Breast epithelium (tissue), 4 donors: ENCODE results near the gene ENTPD7. TPM values are rescaled to one million over a fixed set of nuclear protein-coding genes. Genes with fewer than 3 reads are reported as not detected.
"Not testable (repeated sequence)": the region's sequence is repeated elsewhere in the genome, so short reads cannot be mapped to it uniquely, and the experiment has no call there.

Source experiments
- DNase-seq, 2 donors: peaks; one replicate each; pipeline ENCODE4 v3.0.0-alpha.2; 2019; ENCODE audit warnings: low spot score in 2 of 2
- H3K27ac ChIP-seq, 2 donors: fragments of 200-600 bp; sonication (generic) in 1 of 2; one replicate each; pipeline ENCODE4 v1.5.1; 2016 to 2019; ENCODE audit warnings: mild to moderate bottlenecking in 1 of 2
- H3K27me3 ChIP-seq, 2 donors: fragments of 200-600 bp; sonication (generic) in 1 of 2; one replicate each; pipeline versions ENCODE4 v1.5.1 to v1.6.0; 2017 to 2019; ENCODE audit warnings: control low read depth in 1 of 2, mild to moderate bottlenecking in 1 of 2
- H3K36me3 ChIP-seq: fragments of 200-600 bp; one replicate; pipeline ENCODE4 v1.5.1; 2019
- H3K4me1 ChIP-seq, 2 donors: fragments of 200-600 bp; sonication (generic); one replicate each; pipeline ENCODE4 v1.5.1; 2016 to 2019; ENCODE audit warnings: control low read depth in 1 of 2
- H3K4me3 ChIP-seq, 3 donors: fragments of 200-600 bp; sonication (generic); 1 replicate in 2 of 3; 2 replicates in 1 of 3; pipeline ENCODE4 v1.5.1; 2016 to 2019; ENCODE audit warnings: mild to moderate bottlenecking in 3 of 3, moderate library complexity in 2 of 3
- H3K9me3 ChIP-seq, 2 donors: fragments of 200-600 bp; sonication (generic) in 1 of 2; one replicate each; pipeline ENCODE4 v1.5.1; 2016 to 2019; ENCODE audit warnings: control low read depth in 1 of 2
- CTCF ChIP-seq, 3 donors: fragments of 450-650 bp; IDR thresholded peaks; one replicate each; pipeline ENCODE4 v1.5.1; 2016 to 2017; ENCODE audit warnings: antibody characterized with exemption in 3 of 3, mild to moderate bottlenecking in 3 of 3, moderate library complexity in 3 of 3
- POLR2A ChIP-seq: fragments of 450-650 bp; IDR thresholded peaks from one replicate; pipeline ENCODE4 v1.6.1; 2016; ENCODE audit warnings: antibody characterized with exemption, mild to moderate bottlenecking, moderate library complexity
- POLR2AphosphoS5 ChIP-seq, 3 donors: sonication (generic); formaldehyde crosslinking; IDR thresholded peaks; one replicate each; pipeline ENCODE4 v1.6.1; 2017; ENCODE audit warnings: antibody characterized with exemption in 3 of 3
- intact Hi-C: fragments of 100-400 bp; cut with DNase I; formaldehyde crosslinking; loops from one replicate; pipeline ENCODE4 v1.15.1; 2023; ENCODE audit warnings: low total_unique reads
- total RNA-seq, 3 donors: library from RNA; depleted of rRNA; stranded (reverse); fragments of >200 nt; gene quantifications; one replicate each; pipeline ENCODE4 v1.1.0, GENCODE V29; 2016

ENTPD7 gene
- total RNA-seq, 3 donors from 2014 or later = 3.5 to 11.6 (median 10.8) TPM

- TF ChIP-seq CTCF (IDR thresholded peaks at IDR 0.05) (peak in 2 of 3 donors; percentile 18 to 35), POLR2A (peak; percentile 10), POLR2AphosphoS5 (IDR thresholded peaks at IDR 0.05) (peak; percentile 89 to 98 (median 89))
- no peaks in the 10 kb centered on the region for H3K36me3 ChIP-seq
- peak; percentile 93 to 94 for DNase-seq
- H3K4me1 ChIP-seq = peaks cover 0 to 29% of the 10 kb centered on the region in 2 donors
- peak overlapping the region; percentile 87 to 90 (median 88) for H3K4me3 ChIP-seq
- H3K27me3 ChIP-seq = no peaks in the 10 kb centered on the region
- peak overlapping the region; percentile 97 to 98 for H3K27ac ChIP-seq
- H3K9me3 ChIP-seq = no peaks in the 10 kb centered on the region
- intact Hi-C loops = no loop called here
Observed at GRCh38 chr10:99620711-99621453, 38.4 kb upstream of the ENTPD7 start.

- H3K4me3 ChIP-seq = peak overlapping the region; percentile 87 to 90 (median 88)
- no peaks in the 10 kb centered on the region for H3K27me3 ChIP-seq
- DNase-seq = no peak
- H3K4me1 ChIP-seq = peaks cover 0 to 27% of the 10 kb centered on the region in 2 donors
- intact Hi-C loops = no loop called here
- no peak for TF ChIP-seq CTCF (IDR thresholded peaks at IDR 0.05)
- no peak for TF ChIP-seq POLR2AphosphoS5 (IDR thresholded peaks at IDR 0.05)
- TF ChIP-seq POLR2A = peak; percentile 82
- peak overlapping the region; percentile 97 to 98 for H3K27ac ChIP-seq
- no peaks in the 10 kb centered on the region for H3K9me3 ChIP-seq
- H3K36me3 ChIP-seq = no peaks in the 10 kb centered on the region
Observed at GRCh38 chr10:99621454-99622251, 37.7 kb upstream of the ENTPD7 start.

- Histone ChIP-seq H3K4me1 (peaks cover 0 to 7% of the 10 kb centered on the region in 2 donors), H3K27ac (peak overlapping the region in 1 of 2 donors; percentile 19), H3K36me3 (no peaks in the 10 kb centered on the region), H3K9me3 (no peaks in the 10 kb centered on the region), H3K27me3 (no peaks in the 10 kb centered on the region), H3K4me3 (no peak overlapping the region)
- TF ChIP-seq POLR2A (no peak), CTCF (IDR thresholded peaks at IDR 0.05) (no peak), POLR2AphosphoS5 (IDR thresholded peaks at IDR 0.05) (no peak)
- intact Hi-C loops = no loop called here
- no peak for DNase-seq
Observed at GRCh38 chr10:99623919-99624318, 35.4 kb upstream of the ENTPD7 start.

- intact Hi-C loops, H3K4me3 ChIP-seq, DNase-seq, H3K27ac ChIP-seq, H3K36me3 ChIP-seq, H3K9me3 ChIP-seq, H3K27me3 ChIP-seq, H3K4me1 ChIP-seq: not testable (repeated sequence)
Observed at GRCh38 chr10:99625124-99625523, 34.2 kb upstream of the ENTPD7 start.

- intact Hi-C loops = no loop called here
- Histone ChIP-seq H3K36me3 (no peaks in the 10 kb centered on the region), H3K27me3 (no peaks in the 10 kb centered on the region)
Observed at GRCh38 chr10:99628923-99629624, 30.2 kb upstream of the ENTPD7 start.

More at GRCh38 chr10:99628923-99629624, 30.2 kb upstream of the ENTPD7 start:
- Histone ChIP-seq H3K9me3 (no peaks in the 10 kb centered on the region), H3K27ac (no peak overlapping the region), H3K4me3 (no peak overlapping the region), H3K4me1 (no peaks in the 10 kb centered on the region)
- TF ChIP-seq POLR2A (no peak), POLR2AphosphoS5 (IDR thresholded peaks at IDR 0.05) (no peak)
- DNase-seq = no peak
